ENCODE results near the gene KLC3.

Gene KLC3

DNA sequence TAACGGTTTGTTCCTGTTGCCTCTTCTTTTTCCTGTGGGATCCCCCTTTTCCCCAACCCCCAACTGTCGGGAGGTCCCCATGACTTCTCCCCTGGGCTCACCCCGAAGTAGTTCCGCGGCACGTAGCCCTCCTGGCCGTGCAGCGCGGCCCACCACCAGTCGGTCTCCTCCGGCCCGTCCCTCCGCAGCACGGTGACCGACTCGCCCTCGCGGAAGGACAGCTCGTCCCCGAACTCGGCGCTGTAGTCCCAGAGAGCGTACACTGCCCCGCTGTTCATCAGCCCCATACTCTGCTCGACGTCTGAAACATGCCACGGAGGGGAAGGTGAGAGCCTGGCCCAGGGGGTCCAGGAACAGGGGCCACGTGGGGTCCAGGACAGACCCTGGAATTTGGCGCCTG, 41.9 kb downstream of the KLC3 start:
- DNase-seq: no peak

GRCh38 chr19:45385392-45386221, 45.1 kb downstream of the KLC3 start:
- DNase-seq: no peak

- no peak for DNase-seq
Observed at GRCh38 chr19:45391346-45391745, 50.8 kb downstream of the KLC3 start.

DNA sequence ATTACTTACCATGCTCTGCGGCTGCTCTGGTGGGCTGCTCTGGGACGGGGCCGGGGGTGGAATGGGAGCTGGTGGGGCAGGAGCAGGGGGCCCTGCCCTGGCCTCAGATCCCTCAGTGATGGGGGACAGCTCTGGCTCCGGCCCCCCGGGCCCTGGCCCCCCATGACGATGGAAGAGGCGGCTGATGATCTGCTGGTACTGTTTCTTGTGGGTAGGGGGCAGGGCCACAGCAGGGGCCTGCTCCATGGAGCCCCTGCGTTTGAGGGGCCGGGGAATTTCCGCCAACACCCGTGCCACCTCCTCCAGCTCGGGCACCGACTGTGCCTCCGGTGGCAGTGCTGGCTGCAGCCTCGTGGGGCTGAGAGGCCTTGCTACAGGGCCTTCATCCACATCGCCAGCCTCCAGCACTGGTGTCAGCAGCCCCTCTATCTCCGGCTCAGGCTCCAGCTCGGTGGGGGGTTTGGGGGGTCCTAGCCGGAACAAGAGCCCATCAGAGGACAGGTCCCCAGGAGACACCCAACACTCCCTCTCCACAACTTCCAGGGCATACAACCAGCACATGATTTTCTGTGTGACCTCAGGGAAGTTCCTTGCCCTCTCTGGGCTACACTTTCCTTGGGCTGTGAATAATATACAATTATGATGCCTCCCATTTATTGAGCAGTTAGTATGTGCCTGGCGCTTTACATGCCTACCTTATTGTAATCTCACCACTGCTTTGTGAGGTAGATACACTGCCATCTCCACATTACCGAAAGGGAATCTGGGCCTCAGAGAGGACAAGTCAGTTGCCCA, 51.5 kb downstream of the KLC3 start:
- DNase-seq: no peak

DNA sequence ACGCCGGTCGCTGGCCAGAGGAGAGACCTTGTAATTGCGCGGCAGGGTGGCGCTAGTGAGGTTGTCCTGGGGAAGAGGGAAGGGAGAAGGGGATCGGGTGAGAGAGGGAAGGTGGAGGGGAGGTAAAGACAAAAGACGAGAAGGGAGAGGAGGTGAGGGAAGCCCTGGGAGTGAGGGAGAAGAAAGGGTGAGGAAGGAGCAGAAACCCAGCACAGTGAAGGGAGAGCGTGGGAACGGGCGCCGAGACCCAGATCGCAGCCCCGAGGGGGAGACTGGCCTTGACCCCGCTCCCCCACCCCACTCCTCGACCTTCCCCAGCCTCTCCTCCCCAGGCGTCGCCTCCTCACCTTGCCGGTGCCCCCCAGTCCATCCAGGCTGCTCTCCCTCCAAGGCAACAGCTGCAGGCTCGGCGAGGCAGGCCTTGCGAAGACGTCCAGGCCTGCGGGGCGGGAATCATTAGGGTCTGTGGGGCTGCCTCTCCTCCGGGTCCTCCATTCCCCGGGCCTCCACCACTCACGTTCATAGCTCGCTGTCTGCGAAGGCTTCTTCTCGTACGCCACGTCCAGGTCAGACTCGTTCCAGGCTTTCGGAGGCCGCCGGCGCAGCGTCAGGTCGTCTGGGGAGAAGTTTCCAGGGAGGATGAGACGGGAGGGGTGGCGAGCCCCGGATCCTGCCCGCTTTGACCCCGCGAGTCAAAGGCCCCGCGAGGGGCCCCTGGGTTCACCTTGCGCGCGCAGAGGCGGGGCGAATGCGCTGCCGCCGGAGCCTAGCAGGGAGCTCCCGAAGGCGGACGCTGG, 55.5 kb downstream of the KLC3 start:
- DNase-seq: no peak

GRCh38 chr19:45400192-45400591, 59.6 kb downstream of the KLC3 start:
- DNase-seq: no peak

All from activated CD4-positive, CD25-positive, alpha-beta regulatory T cell treated with anti-CD3 and anti-CD28 coated beads, Interleukin-2, amount 50 U/mL, for 72 hours (primary cell).